Hepatocyte (in vitro differentiated cells): Measurements from ENCODE around the gene ZMYND10.

Source experiments
- EZH2 ChIP-seq: fragments of 200-600 bp; sonication (generic); IDR thresholded peaks from 2 replicates; pipeline ENCODE4 v1.6.1; 2016; ENCODE audit warnings: antibody characterized with exemption, mild to moderate bottlenecking, borderline replicate concordance
- TF ChIP-seq, protein P1 (sequence below): fragments of 200-600 bp; sonication (generic); IDR thresholded peaks from 2 replicates; pipeline ENCODE4 v1.5.1; 2016; ENCODE audit warnings: antibody characterized with exemption, mild to moderate bottlenecking; ENCODE audit not compliant: poor library complexity

- TF ChIP-seq, protein P1, sequence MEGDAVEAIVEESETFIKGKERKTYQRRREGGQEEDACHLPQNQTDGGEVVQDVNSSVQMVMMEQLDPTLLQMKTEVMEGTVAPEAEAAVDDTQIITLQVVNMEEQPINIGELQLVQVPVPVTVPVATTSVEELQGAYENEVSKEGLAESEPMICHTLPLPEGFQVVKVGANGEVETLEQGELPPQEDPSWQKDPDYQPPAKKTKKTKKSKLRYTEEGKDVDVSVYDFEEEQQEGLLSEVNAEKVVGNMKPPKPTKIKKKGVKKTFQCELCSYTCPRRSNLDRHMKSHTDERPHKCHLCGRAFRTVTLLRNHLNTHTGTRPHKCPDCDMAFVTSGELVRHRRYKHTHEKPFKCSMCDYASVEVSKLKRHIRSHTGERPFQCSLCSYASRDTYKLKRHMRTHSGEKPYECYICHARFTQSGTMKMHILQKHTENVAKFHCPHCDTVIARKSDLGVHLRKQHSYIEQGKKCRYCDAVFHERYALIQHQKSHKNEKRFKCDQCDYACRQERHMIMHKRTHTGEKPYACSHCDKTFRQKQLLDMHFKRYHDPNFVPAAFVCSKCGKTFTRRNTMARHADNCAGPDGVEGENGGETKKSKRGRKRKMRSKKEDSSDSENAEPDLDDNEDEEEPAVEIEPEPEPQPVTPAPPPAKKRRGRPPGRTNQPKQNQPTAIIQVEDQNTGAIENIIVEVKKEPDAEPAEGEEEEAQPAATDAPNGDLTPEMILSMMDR: no peak
- TF ChIP-seq EZH2: no peak
Measured at GRCh38 chr3:50341996-50342650, 3.4 kb downstream of the ZMYND10 start.
